Thyroid gland (tissue), 4 donors: Measurements from ENCODE around the gene TXNL4A.

Source experiments
- CTCF ChIP-seq, 6 experiments: fragments of 200-600 bp in 3 of 6; fragments of 450-650 bp in 3 of 6; sonication (generic) in 3 of 6; IDR thresholded peaks; one replicate each; pipeline ENCODE4 v1.5.1; 2016 to 2019; ENCODE audit warnings: antibody characterized with exemption in 6 of 6, mild to moderate bottlenecking in 2 of 6, inconsistent platforms in 1 of 6, moderate library complexity in 1 of 6
- POLR2A ChIP-seq, 2 donors: fragments of 450-650 bp; IDR thresholded peaks; one replicate each; pipeline ENCODE4 v1.6.1; 2017; ENCODE audit warnings: antibody characterized with exemption in 2 of 2, mild to moderate bottlenecking in 2 of 2, moderate library complexity in 1 of 2

GRCh38 chr18:79950515-79951341 lies 37.6 kb downstream of the TXNL4A start:
- TF ChIP-seq CTCF (IDR thresholded peaks at IDR 0.05) = no peak
- TF ChIP-seq POLR2A (IDR thresholded peaks at IDR 0.05) = peak in 1 of 2 donors; percentile 58
